CD8-positive, alpha-beta memory T cell (primary cell): Measurements from ENCODE around the gene SPG21. TPM values are rescaled to one million over a fixed set of nuclear protein-coding genes. Genes with fewer than 3 reads are reported as not detected.

Source experiments
- CTCF ChIA-PET: fragments of 350-600 bp; sonication (Branson Sonifier 250); formaldehyde crosslinking; loops from one replicate; lab custom pipeline; 2021; ENCODE audit warnings: antibody characterized with exemption; lab: Charles Lee
- POLR2A ChIA-PET: fragments of 350-600 bp; sonication (Branson Sonifier 250); formaldehyde crosslinking; loops from one replicate; lab custom pipeline; 2021; ENCODE audit warnings: antibody characterized with exemption; lab: Charles Lee
- DNase-seq, 5 donors: peaks; one replicate each; pipeline versions ENCODE4 v3.0.0 to v3.0.0-alpha.2; 2020 to 2022; ENCODE audit warnings: mixed read lengths in 1 of 5
- H3K27ac ChIP-seq: one replicate; pipeline ENCODE4 v1.7.0; 2013; ENCODE audit warnings: low read depth, mild to moderate bottlenecking, low read length, moderate library complexity
- H3K27me3 ChIP-seq: 2 replicates; pipeline ENCODE4 v1.7.0; 2013; ENCODE audit warnings: low read length, mild to moderate bottlenecking; ENCODE audit not compliant: insufficient read depth, poor library complexity, severe bottlenecking
- H3K36me3 ChIP-seq: 2 replicates; pipeline ENCODE4 v1.7.0; 2013; ENCODE audit warnings: mild to moderate bottlenecking, low read length, moderate library complexity; ENCODE audit not compliant: insufficient read depth
- H3K4me1 ChIP-seq: 2 replicates; pipeline ENCODE4 v1.7.0; 2013; ENCODE audit warnings: mild to moderate bottlenecking, low read length, moderate library complexity; ENCODE audit not compliant: insufficient read depth
- H3K4me3 ChIP-seq: 2 replicates; pipeline ENCODE4 v1.7.0; 2013; ENCODE audit warnings: mild to moderate bottlenecking, low read length
- H3K9me3 ChIP-seq: 2 replicates; pipeline ENCODE4 v1.7.0; 2013; ENCODE audit warnings: mild to moderate bottlenecking, low read length
- H3K27ac Mint-ChIP-seq, 8 donors: one replicate each; pipeline ENCODE4 v1.8.0; 2020 to 2021; ENCODE audit warnings: mixed read lengths in 8 of 8, mild to moderate bottlenecking in 6 of 8, inconsistent platforms in 3 of 8, moderate library complexity in 3 of 8
- H3K27me3 Mint-ChIP-seq, 2 donors: one replicate each; pipeline ENCODE4 v1.8.0; 2020 to 2021; ENCODE audit warnings: mixed read lengths in 2 of 2, mild to moderate bottlenecking in 1 of 2, moderate library complexity in 1 of 2
- H3K36me3 Mint-ChIP-seq, 3 donors: one replicate each; pipeline ENCODE4 v1.8.0; 2020 to 2021; ENCODE audit warnings: mixed read lengths in 3 of 3, inconsistent platforms in 1 of 3, mild to moderate bottlenecking in 1 of 3
- H3K4me1 Mint-ChIP-seq, 3 donors: one replicate each; pipeline ENCODE4 v1.8.0; 2020 to 2021; ENCODE audit warnings: mixed read lengths in 3 of 3, inconsistent platforms in 1 of 3, mild to moderate bottlenecking in 1 of 3
- H3K4me3 Mint-ChIP-seq, 7 donors: one replicate each; pipeline ENCODE4 v1.8.0; 2020 to 2021; ENCODE audit warnings: mixed read lengths in 7 of 7, mild to moderate bottlenecking in 6 of 7, moderate library complexity in 4 of 7, inconsistent platforms in 2 of 7
- H3K9me3 Mint-ChIP-seq, 5 donors: one replicate each; pipeline ENCODE4 v1.8.0; 2020 to 2022; ENCODE audit warnings: mixed read lengths in 5 of 5, mild to moderate bottlenecking in 3 of 5, moderate library complexity in 2 of 5, inconsistent platforms in 1 of 5
- polyA plus RNA-seq: library from polyadenylated mRNA; unstranded; fragments of 300-500 nt; fragmentation: Illumina TruSeq; gene quantifications from one replicate; pipeline ENCODE4 v1.2.3, GENCODE V29; 2021
- total RNA-seq, 2 experiments: library from RNA; stranded (reverse); gene quantifications; one replicate each; pipeline ENCODE4 v1.2.3, GENCODE V29; 2021

Gene SPG21
- total and polyA plus RNA-seq, 3 experiments from 2014 or later, result 66.3 to 118 (median 67.4) TPM

- Histone ChIP-seq H3K27ac (peak overlapping the region; percentile 81), H3K27me3 (no peaks in the 10 kb centered on the region), H3K36me3 (no peaks in the 10 kb centered on the region), H3K9me3 (no peaks in the 10 kb centered on the region), H3K4me3 (peak overlapping the region; percentile 95), H3K4me1 (peaks cover 19% of the 10 kb centered on the region)
- Mint-ChIP-seq H3K4me3 (peak overlapping the region; percentile 87 to 99 (median 97)), H3K36me3 (peaks cover 0 to 20% (median 3%) of the 10 kb centered on the region in 3 donors), H3K27ac (peak overlapping the region; percentile 91 to 99 (median 95)), H3K27me3 (no peaks in the 10 kb centered on the region), H3K4me1 (peaks cover 31 to 53% (median 51%) of the 10 kb centered on the region in 3 donors), H3K9me3 (no peaks in the 10 kb centered on the region)
- CTCF ChIA-PET, result no interaction called here
- DNase-seq, result no peak
- POLR2A ChIA-PET, result no interaction called here
Observed at GRCh38 chr15:64990168-64990470, 405 bp upstream of the SPG21 start.

GRCh38 chr15:64987136-64987535, 2.6 kb downstream of the SPG21 start:
- ChIA-PET CTCF (no interaction called here), POLR2A (no interaction called here)
- H3K27ac ChIP-seq, result no peak overlapping the region
- no peaks in the 10 kb centered on the region for H3K36me3 ChIP-seq
- H3K4me3 ChIP-seq, result no peak overlapping the region
- peaks cover 0 to 32% (median 3%) of the 10 kb centered on the region in 3 donors for H3K36me3 Mint-ChIP-seq
- no peaks in the 10 kb centered on the region for H3K9me3 Mint-ChIP-seq
- peaks cover 37 to 64% (median 60%) of the 10 kb centered on the region in 3 donors for H3K4me1 Mint-ChIP-seq
- H3K9me3 ChIP-seq, result no peaks in the 10 kb centered on the region
- DNase-seq, result no peak
- peak overlapping the region in 3 of 8 donors; percentile 11 to 97 (median 14) for H3K27ac Mint-ChIP-seq
- H3K27me3 ChIP-seq, result no peaks in the 10 kb centered on the region
- peak overlapping the region in 4 of 7 donors; percentile 17 to 40 (median 30) for H3K4me3 Mint-ChIP-seq
- H3K27me3 Mint-ChIP-seq, result no peaks in the 10 kb centered on the region
- H3K4me1 ChIP-seq, result peaks cover 24% of the 10 kb centered on the region

GRCh38 chr15:64985366-64986033, 4.2 kb downstream of the SPG21 start:
- ChIA-PET POLR2A (no interaction called here), CTCF (no interaction called here)
- H3K4me1 Mint-ChIP-seq, result peaks cover 37 to 64% (median 56%) of the 10 kb centered on the region in 3 donors
- Histone ChIP-seq H3K27me3 (no peaks in the 10 kb centered on the region), H3K9me3 (no peaks in the 10 kb centered on the region), H3K4me1 (peaks cover 24% of the 10 kb centered on the region), H3K4me3 (no peak overlapping the region), H3K36me3 (peaks cover 4% of the 10 kb centered on the region), H3K27ac (no peak overlapping the region)
- H3K9me3 Mint-ChIP-seq, result no peaks in the 10 kb centered on the region
- DNase-seq, result no peak
- peak overlapping the region in 1 of 7 donors; percentile 38 for H3K4me3 Mint-ChIP-seq
- no peaks in the 10 kb centered on the region for H3K27me3 Mint-ChIP-seq
- H3K27ac Mint-ChIP-seq, result peak overlapping the region in 3 of 8 donors; percentile 40 to 59 (median 42)
- peaks cover 0 to 42% (median 5%) of the 10 kb centered on the region in 3 donors for H3K36me3 Mint-ChIP-seq

- H3K4me3 Mint-ChIP-seq, result no peak overlapping the region
Observed at GRCh38 chr15:64982472-64982871, 7.2 kb downstream of the SPG21 start.

GRCh38 chr15:64981812-64982431, 7.8 kb downstream of the SPG21 start:
- Mint-ChIP-seq H3K9me3 (no peaks in the 10 kb centered on the region), H3K27me3 (no peaks in the 10 kb centered on the region), H3K4me1 (peaks cover 19 to 32% (median 30%) of the 10 kb centered on the region in 3 donors), H3K27ac (peak overlapping the region in 1 of 8 donors; percentile 36), H3K4me3 (peak overlapping the region in 1 of 7 donors; percentile 49), H3K36me3 (peaks cover 3 to 55% (median 15%) of the 10 kb centered on the region in 3 donors)
- peaks cover 8% of the 10 kb centered on the region for H3K4me1 ChIP-seq
- peaks cover 10% of the 10 kb centered on the region for H3K36me3 ChIP-seq
- no peaks in the 10 kb centered on the region for H3K27me3 ChIP-seq
- no peak overlapping the region for H3K27ac ChIP-seq
- H3K9me3 ChIP-seq, result no peaks in the 10 kb centered on the region
- CTCF ChIA-PET, result no interaction called here
- POLR2A ChIA-PET, result no interaction called here
- no peak for DNase-seq
- no peak overlapping the region for H3K4me3 ChIP-seq

More at GRCh38 chr15:64982472-64982871, 7.2 kb downstream of the SPG21 start:
- peaks cover 24 to 37% (median 35%) of the 10 kb centered on the region in 3 donors for H3K4me1 Mint-ChIP-seq
- H3K9me3 Mint-ChIP-seq, result no peaks in the 10 kb centered on the region
- H3K4me3 ChIP-seq, result no peak overlapping the region
- H3K36me3 ChIP-seq, result peaks cover 10% of the 10 kb centered on the region
- H3K27ac ChIP-seq, result no peak overlapping the region
- peaks cover 3 to 51% (median 13%) of the 10 kb centered on the region in 3 donors for H3K36me3 Mint-ChIP-seq
- H3K27me3 Mint-ChIP-seq, result no peaks in the 10 kb centered on the region
- POLR2A ChIA-PET, result no interaction called here
- no peaks in the 10 kb centered on the region for H3K9me3 ChIP-seq
- H3K27ac Mint-ChIP-seq, result peak overlapping the region in 1 of 8 donors; percentile 36
- CTCF ChIA-PET, result no interaction called here
- H3K4me1 ChIP-seq, result peaks cover 8% of the 10 kb centered on the region
- H3K27me3 ChIP-seq, result no peaks in the 10 kb centered on the region
- DNase-seq, result no peak

GRCh38 chr15:64979252-64979710, 10.4 kb downstream of the SPG21 start:
- Histone ChIP-seq H3K27me3 (no peaks in the 10 kb centered on the region), H3K4me1 (peaks cover 4% of the 10 kb centered on the region), H3K27ac (no peak overlapping the region), H3K4me3 (no peak overlapping the region), H3K36me3 (peaks cover 19% of the 10 kb centered on the region), H3K9me3 (no peaks in the 10 kb centered on the region)
- ChIA-PET CTCF (no interaction called here), POLR2A (interaction anchor here (0.6 kb wide), 1 partner anchor 16 kb away, joined by 5 read pairs; no protein-coding TSS in a partner anchor)
- no peak for DNase-seq
- no peaks in the 10 kb centered on the region for H3K27me3 Mint-ChIP-seq
- peak overlapping the region in 1 of 8 donors; percentile 55 for H3K27ac Mint-ChIP-seq
- no peak overlapping the region for H3K4me3 Mint-ChIP-seq
- H3K9me3 Mint-ChIP-seq, result no peaks in the 10 kb centered on the region
- H3K36me3 Mint-ChIP-seq, result peaks cover 8 to 70% (median 21%) of the 10 kb centered on the region in 3 donors
- peaks cover 5 to 16% (median 13%) of the 10 kb centered on the region in 3 donors for H3K4me1 Mint-ChIP-seq

- no peaks in the 10 kb centered on the region for H3K9me3 Mint-ChIP-seq
- peaks cover 11 to 73% (median 23%) of the 10 kb centered on the region in 3 donors for H3K36me3 Mint-ChIP-seq
- H3K36me3 ChIP-seq, result peaks cover 28% of the 10 kb centered on the region
- no peaks in the 10 kb centered on the region for H3K9me3 ChIP-seq
- H3K27ac ChIP-seq, result no peak overlapping the region
- no peaks in the 10 kb centered on the region for H3K4me1 ChIP-seq
- no peak overlapping the region for H3K27ac Mint-ChIP-seq
- H3K27me3 ChIP-seq, result no peaks in the 10 kb centered on the region
- DNase-seq, result no peak
- no peak overlapping the region for H3K4me3 ChIP-seq
- H3K4me1 Mint-ChIP-seq, result peaks cover 0 to 10% (median 2%) of the 10 kb centered on the region in 3 donors
- no peak overlapping the region for H3K4me3 Mint-ChIP-seq
- CTCF ChIA-PET, result no interaction called here
- POLR2A ChIA-PET, result no interaction called here
- no peaks in the 10 kb centered on the region for H3K27me3 Mint-ChIP-seq
Observed at GRCh38 chr15:64975390-64975789, 14.3 kb downstream of the SPG21 start.

GRCh38 chr15:64970698-64971097, 19.0 kb downstream of the SPG21 start:
- Mint-ChIP-seq H3K27me3 (no peaks in the 10 kb centered on the region), H3K36me3 (peaks cover 6 to 73% (median 17%) of the 10 kb centered on the region in 3 donors), H3K9me3 (no peaks in the 10 kb centered on the region), H3K4me3 (no peak overlapping the region), H3K4me1 (peaks cover 0 to 3% (median 0%) of the 10 kb centered on the region in 3 donors), H3K27ac (no peak overlapping the region)
- Histone ChIP-seq H3K27ac (no peak overlapping the region), H3K36me3 (peaks cover 38% of the 10 kb centered on the region), H3K9me3 (no peaks in the 10 kb centered on the region), H3K4me3 (no peak overlapping the region), H3K27me3 (no peaks in the 10 kb centered on the region), H3K4me1 (no peaks in the 10 kb centered on the region)
- DNase-seq, result no peak
- ChIA-PET POLR2A (no interaction called here), CTCF (no interaction called here)
